GM12878 (cell line): ENCODE data around the gene SHROOM3. TPM values are rescaled to one million over a fixed set of nuclear protein-coding genes. Genes with fewer than 3 reads are reported as not detected.

Experiments used
- ATAC-seq: fragments of 200-7000 bp; cut with Tn5 transposase; 3 replicates; pipeline ENCODE4 v1.9.1; 2020; ENCODE audit warnings: mild to moderate bottlenecking, moderate library complexity
- BruUV-seq: library from RNA; stranded (reverse); fragments of 400-500 nt; replicated peaks from 2 replicates; lab custom pipeline; 2021; lab: Mats Ljungman, UMichigan
- CTCF ChIA-PET: fragments of 300-600 bp; sonication (Branson Sonifier 250); formaldehyde crosslinking; extraction: SDS; loops from one replicate; lab custom pipeline; 2021; ENCODE audit warnings: inconsistent platforms; lab: Yijun Ruan, JAX
- POLR2A ChIA-PET: fragments of 350-600 bp; formaldehyde crosslinking; extraction: SDS; loops from one replicate; lab custom pipeline; 2021; ENCODE audit warnings: inconsistent platforms; lab: Charles Lee
- RAD21 ChIA-PET: fragments of 300-600 bp; sonication (Branson Sonifier 250); formaldehyde crosslinking; loops from one replicate; lab custom pipeline; 2023; ENCODE audit warnings: antibody characterized with exemption; ENCODE audit not compliant: unreplicated experiment; lab: Charles Lee
- SMC1A ChIA-PET: fragments of 300-600 bp; sonication (Branson Sonifier 250); formaldehyde crosslinking; loops from one replicate; lab custom pipeline; 2023; ENCODE audit not compliant: unreplicated experiment, uncharacterized antibody; lab: Charles Lee
- DNase-seq: peaks from one replicate; pipeline ENCODE4 v3.0.0-alpha.2; 2011; ENCODE audit warnings: low read depth, low spot score
- FAIRE-seq: peaks from 3 replicates; lab custom pipeline; 2011; peaks lifted over from hg19 to GRCh38; lab: Jason Lieb, UNC
- H2AFZ ChIP-seq: 2 replicates; pipeline ENCODE4 v1.6.0; 2011; ENCODE audit warnings: low read depth, low read length, control low read depth; ENCODE audit not compliant: control insufficient read depth
- H3K27ac ChIP-seq: 2 replicates; pipeline ENCODE4 v1.5.1; 2011; ENCODE audit warnings: control low read depth; ENCODE audit not compliant: control insufficient read depth, insufficient read depth
- H3K27me3 ChIP-seq, 2 experiments: replicated peaks in 1 of 2; 2 replicates each; pipeline versions ENCODE4 v1.6.0 to v1.6.1; 2011; ENCODE audit warnings: low read length in 1 of 2; ENCODE audit not compliant: control insufficient read depth in 2 of 2, insufficient read depth in 2 of 2
- H3K36me3 ChIP-seq, 2 experiments: 2 replicates each; pipeline ENCODE4 v1.5.1; 2011; ENCODE audit warnings: low read length in 1 of 2; ENCODE audit not compliant: control insufficient read depth in 2 of 2, insufficient read depth in 2 of 2
- H3K4me1 ChIP-seq: 2 replicates; pipeline ENCODE4 v1.6.1; 2011; ENCODE audit warnings: mild to moderate bottlenecking, low read length, moderate library complexity, mixed read lengths; ENCODE audit not compliant: control insufficient read depth, insufficient read depth
- H3K4me2 ChIP-seq: 2 replicates; pipeline ENCODE4 v1.6.0; 2011; ENCODE audit warnings: control low read depth; ENCODE audit not compliant: control insufficient read depth, insufficient read depth
- H3K4me3 ChIP-seq: fragments of 200-600 bp; sonication (generic); 2 replicates; pipeline ENCODE4 v1.5.1; 2016
- H3K79me2 ChIP-seq: 2 replicates; pipeline ENCODE4 v1.6.0; 2011; ENCODE audit warnings: low read length; ENCODE audit not compliant: control insufficient read depth, insufficient read depth
- H3K9ac ChIP-seq: 2 replicates; pipeline ENCODE4 v1.8.0; 2011; ENCODE audit warnings: low read length, control low read depth, mixed read lengths; ENCODE audit not compliant: control insufficient read depth, insufficient read depth
- H3K9me3 ChIP-seq: replicated peaks from 3 replicates; pipeline ENCODE4 v1.5.1; 2011; ENCODE audit warnings: mild to moderate bottlenecking, low read length; ENCODE audit not compliant: control insufficient read depth, insufficient read depth
- H4K20me1 ChIP-seq: 2 replicates; pipeline ENCODE4 v1.6.0; 2011; ENCODE audit not compliant: control insufficient read depth, insufficient read depth
- FOXK2 ChIP-seq: fragments of 450-650 bp; IDR thresholded peaks from 2 replicates; pipeline ENCODE4 v1.6.1; 2017; ENCODE audit warnings: mild to moderate bottlenecking, moderate library complexity
- IRF4 ChIP-seq: IDR thresholded peaks from 2 replicates; pipeline ENCODE4 v1.6.1; 2011; ENCODE audit warnings: low read depth, low read length
- JUND ChIP-seq: IDR thresholded peaks from 2 replicates; pipeline ENCODE4 v1.6.1; 2012; ENCODE audit warnings: low read depth, mild to moderate bottlenecking, low read length, improper control_type of control experiment, moderate library complexity
- RUNX3 ChIP-seq: IDR thresholded peaks from 2 replicates; pipeline ENCODE4 v1.6.1; 2012; ENCODE audit warnings: low read length, inconsistent platforms
- WGBS: methylation state at CpG from one replicate; pipeline ENCODE4 v1.1.6; 2016; ENCODE audit warnings: low lambda C conversion rate; ENCODE audit not compliant: insufficient replicate concordance, insufficient coverage; ENCODE audit errors: missing lambda C conversion rate; 5-methylcytosine and 5-hydroxymethylcytosine counted together
- in situ Hi-C: fragments of 300-500 bp; cut with MboI; formaldehyde crosslinking; loops from 9 replicates; pipeline ENCODE4 v1.14.3; 2018; ENCODE audit warnings: mixed read lengths
- intact Hi-C: fragments of 100-400 bp; cut with micrococcal nuclease; formaldehyde crosslinking; loops from one replicate; pipeline ENCODE4 v1.14.2; 2022; ENCODE audit not compliant: unreplicated experiment
- polyA plus RNA-seq, 11 experiments: library from polyadenylated mRNA; depleted of rRNA in 4 of 11; unstranded in 6 of 11; stranded (reverse) in 5 of 11; fragments of >200 nt; fragmentation: Nextera tagmentation in 4 of 11; fragmentation: Illumina TruSeq in 1 of 11; extraction: Ambion mirVana in 4 of 11; extraction: Trizol in 1 of 11; gene quantifications; 1 replicate in 1 of 11; 2 replicates in 10 of 11; pipeline versions ENCODE4 v1.2.1 to v1.2.3, GENCODE V29; 2011 to 2016; ENCODE audit warnings: inconsistent platforms in 2 of 11, missing spikeins in 2 of 11, low read depth in 1 of 11
- total RNA-seq, 4 experiments: library from RNA; depleted of rRNA in 3 of 4; stranded (reverse); fragments of >200 nt in 3 of 4; fragmentation: Illumina TruSeq in 1 of 4; extraction: Trizol in 1 of 4; gene quantifications; 2 replicates each; pipeline versions ENCODE4 v1.2.1 to v1.2.3, GENCODE V29; 2013 to 2021
- TF ChIP-seq, protein P1 (sequence below): fragments of 150-350 bp; IDR thresholded peaks from 2 replicates; pipeline ENCODE4 v1.6.1; 2016; ENCODE audit warnings: low read depth, low read length
- TF ChIP-seq, protein P2 (sequence below): fragments of 450-650 bp; IDR thresholded peaks from 2 replicates; pipeline ENCODE4 v1.6.1; 2016; ENCODE audit warnings: mild to moderate bottlenecking

The SHROOM3 gene
- total and polyA plus RNA-seq, 10 of the 15 experiments (the other 5 are each of a cell fraction or from before 2014, with no cell fraction given), result under 0.01 to 0.29 (median 0.08) TPM; not detected in 1

DNA sequence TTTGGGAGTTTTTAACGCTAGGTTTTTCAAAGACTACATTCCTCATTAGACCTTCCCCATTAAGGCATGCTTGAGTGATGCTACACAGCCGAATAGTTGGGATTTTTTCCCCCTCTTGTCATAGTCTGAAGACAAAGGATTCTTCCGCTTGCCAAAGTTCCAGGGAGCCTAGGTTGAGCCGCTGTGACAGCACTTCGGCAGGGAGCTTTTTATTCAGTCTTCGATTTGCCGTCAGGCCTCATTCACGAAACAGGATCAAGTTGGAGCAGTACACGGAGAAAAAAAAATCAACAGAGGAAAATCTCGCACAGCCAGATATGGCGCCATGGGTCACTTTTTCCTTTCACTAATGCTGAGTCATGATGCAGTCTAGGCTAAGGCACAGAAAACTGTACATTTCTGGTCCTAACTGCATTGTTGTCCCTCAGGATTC lies 24.3 kb downstream of the SHROOM3 start (continued):
- TF ChIP-seq FOXK2, result no peak

DNA sequence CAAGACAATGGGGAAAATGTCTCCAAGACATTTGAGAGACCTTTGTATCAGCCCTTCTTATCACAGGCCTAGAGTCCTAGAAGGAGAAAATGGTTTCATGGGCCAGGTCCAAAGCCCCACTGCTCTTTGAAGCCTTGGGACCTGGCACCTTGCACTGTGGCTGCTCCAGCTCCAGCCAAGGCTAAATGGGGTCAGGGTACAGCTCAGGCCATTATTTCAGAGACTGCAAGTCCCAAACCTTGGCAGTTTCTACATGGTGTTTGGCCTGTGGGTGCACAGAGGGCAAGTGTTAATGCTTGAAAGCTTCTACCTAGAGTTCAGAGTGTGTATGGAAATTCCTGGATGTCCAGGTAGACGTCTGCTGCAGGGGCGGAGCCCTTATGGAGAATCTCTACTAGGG lies 28.5 kb downstream of the SHROOM3 start:
- H3K27me3 ChIP-seq, result no peaks in the 10 kb centered on the region
- no peak overlapping the region for H3K4me2 ChIP-seq
- ATAC-seq (no peak), FAIRE-seq (no peak), DNase-seq (no peak)
- ChIA-PET POLR2A (no interaction called here), RAD21 (no interaction called here), SMC1A (interaction anchor here (0.9 kb wide), 1 partner anchor 146 kb away, joined by 3 read pairs; no protein-coding TSS in a partner anchor)
- no peaks in the 10 kb centered on the region for H3K36me3 ChIP-seq
- H3K9ac ChIP-seq, result no peak overlapping the region
- H3K9me3 ChIP-seq, result peaks cover 6% of the 10 kb centered on the region; the same call in 2 of the 3 replicates
- no peak overlapping the region for H2AFZ ChIP-seq
- H4K20me1 ChIP-seq, result no peaks in the 10 kb centered on the region
- BruUV-seq, result no TSS peak
- H3K27ac ChIP-seq, result no peak overlapping the region
- 32% methylated on average over 2 of the region's 2 CpGs for WGBS
- intact Hi-C loops, result no loop called here
- H3K4me3 ChIP-seq, result no peak overlapping the region
- TF ChIP-seq IRF4 (no peak), JUND (no peak), RUNX3 (no peak)
- TF ChIP-seq, protein P1, sequence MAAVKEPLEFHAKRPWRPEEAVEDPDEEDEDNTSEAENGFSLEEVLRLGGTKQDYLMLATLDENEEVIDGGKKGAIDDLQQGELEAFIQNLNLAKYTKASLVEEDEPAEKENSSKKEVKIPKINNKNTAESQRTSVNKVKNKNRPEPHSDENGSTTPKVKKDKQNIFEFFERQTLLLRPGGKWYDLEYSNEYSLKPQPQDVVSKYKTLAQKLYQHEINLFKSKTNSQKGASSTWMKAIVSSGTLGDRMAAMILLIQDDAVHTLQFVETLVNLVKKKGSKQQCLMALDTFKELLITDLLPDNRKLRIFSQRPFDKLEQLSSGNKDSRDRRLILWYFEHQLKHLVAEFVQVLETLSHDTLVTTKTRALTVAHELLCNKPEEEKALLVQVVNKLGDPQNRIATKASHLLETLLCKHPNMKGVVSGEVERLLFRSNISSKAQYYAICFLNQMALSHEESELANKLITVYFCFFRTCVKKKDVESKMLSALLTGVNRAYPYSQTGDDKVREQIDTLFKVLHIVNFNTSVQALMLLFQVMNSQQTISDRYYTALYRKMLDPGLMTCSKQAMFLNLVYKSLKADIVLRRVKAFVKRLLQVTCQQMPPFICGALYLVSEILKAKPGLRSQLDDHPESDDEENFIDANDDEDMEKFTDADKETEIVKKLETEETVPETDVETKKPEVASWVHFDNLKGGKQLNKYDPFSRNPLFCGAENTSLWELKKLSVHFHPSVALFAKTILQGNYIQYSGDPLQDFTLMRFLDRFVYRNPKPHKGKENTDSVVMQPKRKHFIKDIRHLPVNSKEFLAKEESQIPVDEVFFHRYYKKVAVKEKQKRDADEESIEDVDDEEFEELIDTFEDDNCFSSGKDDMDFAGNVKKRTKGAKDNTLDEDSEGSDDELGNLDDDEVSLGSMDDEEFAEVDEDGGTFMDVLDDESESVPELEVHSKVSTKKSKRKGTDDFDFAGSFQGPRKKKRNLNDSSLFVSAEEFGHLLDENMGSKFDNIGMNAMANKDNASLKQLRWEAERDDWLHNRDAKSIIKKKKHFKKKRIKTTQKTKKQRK, result no peak
- TF ChIP-seq, protein P2, sequence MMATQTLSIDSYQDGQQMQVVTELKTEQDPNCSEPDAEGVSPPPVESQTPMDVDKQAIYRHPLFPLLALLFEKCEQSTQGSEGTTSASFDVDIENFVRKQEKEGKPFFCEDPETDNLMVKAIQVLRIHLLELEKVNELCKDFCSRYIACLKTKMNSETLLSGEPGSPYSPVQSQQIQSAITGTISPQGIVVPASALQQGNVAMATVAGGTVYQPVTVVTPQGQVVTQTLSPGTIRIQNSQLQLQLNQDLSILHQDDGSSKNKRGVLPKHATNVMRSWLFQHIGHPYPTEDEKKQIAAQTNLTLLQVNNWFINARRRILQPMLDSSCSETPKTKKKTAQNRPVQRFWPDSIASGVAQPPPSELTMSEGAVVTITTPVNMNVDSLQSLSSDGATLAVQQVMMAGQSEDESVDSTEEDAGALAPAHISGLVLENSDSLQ, result no peak
- TF ChIP-seq, all 136 proteins: peak for 0
- Histone ChIP-seq H3K4me1 (no peaks in the 10 kb centered on the region), H3K79me2 (no peaks in the 10 kb centered on the region)
- in situ Hi-C loops, result no loop called here
- CTCF ChIA-PET, result no interaction called here
